Stimulated activated CD8-positive, alpha-beta memory T cell treated with anti-CD3 and anti-CD28 coated beads, Interleukin-4, amount 100 ng/mL, for 4 hours (primary cell): ENCODE measurements around the gene FGF11.
A peak's percentile ranks its signal among the peaks of the same experiment; 100 is the strongest.
"Not testable (repeated sequence)": the region's sequence is repeated elsewhere in the genome, so short reads cannot be mapped to it uniquely, and the experiment has no call there.

Experiments
- DNase-seq, 2 donors: peaks; one replicate each; pipeline ENCODE4 v3.0.0-alpha.2; 2020; ENCODE audit warnings: low read depth in 2 of 2, low spot score in 1 of 2

The FGF11 gene

DNA sequence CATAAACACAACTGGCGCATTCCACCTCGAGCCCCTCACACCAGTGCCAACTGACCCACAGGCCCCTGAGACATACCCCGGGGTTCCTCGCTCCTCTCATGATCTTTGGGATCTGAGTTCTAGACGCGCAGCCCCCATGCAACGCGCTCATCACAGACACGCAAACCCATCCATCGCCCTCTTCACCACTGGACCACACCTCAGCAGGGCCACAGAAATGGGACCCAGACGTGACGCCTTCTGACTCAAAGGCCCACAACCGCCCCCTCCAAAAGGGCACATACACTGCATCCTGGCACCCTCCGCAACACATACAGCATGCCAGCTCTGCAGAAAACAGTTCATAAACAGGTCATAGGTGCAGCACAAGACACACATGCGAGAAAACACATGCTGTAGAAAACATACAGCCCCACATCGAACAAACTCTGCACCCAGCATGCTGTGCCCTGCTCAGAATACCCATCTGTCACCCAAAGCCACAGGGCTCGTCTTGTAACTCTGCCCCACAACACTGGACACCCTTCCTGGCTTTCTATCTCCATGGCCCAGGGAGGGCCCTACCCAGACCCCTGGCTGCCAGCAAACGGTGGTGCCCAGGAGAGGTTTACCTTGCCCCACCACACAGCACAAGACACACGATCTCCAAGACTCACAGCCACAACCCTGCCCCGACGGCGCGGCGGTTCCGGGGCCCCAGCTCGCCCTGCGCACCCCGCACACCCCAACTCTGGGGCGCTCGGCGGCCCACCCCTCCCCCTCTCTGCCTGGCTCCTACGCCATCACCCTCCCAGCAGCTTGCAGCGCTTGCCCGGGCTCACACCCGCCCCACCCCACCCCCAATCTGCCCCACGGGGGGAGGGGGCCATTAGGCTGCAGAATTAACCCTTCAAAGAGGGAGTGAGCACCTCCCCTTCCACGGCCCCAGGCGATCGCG is 39.2 kb downstream of the FGF11 start:
- peak; percentile 16 to 29 for DNase-seq

DNA sequence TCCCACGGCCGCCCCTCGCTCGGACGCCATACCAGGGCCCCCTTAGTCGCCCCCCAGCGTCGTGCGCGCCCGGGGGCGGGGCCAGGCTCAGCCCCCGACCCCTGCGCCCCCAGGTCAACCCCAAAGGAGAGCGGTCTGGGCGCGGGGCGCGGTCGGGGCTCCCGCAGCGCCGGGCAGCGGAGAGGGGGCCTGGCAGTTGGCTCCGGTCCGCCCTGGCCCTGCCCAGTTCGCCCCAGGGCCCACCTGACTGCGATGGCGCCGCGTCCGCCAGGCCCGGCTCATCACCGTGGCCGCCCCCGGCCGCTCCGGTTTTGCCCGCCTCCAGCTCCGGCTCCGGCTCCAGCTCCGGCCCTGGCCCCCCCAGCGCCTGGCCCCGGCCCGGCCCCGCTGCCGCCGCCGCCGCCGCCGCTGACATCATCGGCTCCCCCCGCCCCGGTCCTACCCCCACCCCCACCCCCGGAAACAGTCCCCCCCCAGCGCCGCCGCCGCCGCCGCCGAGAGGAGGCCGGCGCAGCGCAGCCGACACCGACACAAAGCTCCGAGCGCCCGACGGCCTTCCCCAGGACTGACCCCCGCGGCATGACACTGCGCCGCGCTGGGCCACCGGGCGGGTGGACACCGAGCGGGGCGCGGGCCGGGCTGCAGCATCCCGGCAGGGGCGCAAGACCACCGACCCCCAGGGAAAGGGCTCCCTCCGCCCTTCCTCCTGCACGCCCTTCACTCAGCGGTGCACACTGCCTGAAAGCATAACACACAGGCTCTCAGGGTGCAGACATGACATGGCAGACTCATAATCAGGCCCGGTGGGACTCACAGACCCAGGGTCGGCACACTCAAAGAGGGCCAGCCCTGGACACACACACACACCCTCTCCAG is 40.1 kb downstream of the FGF11 start, which contains the start of gene ZBTB4:
ZBTB4 (minus strand) TSS at position 419 of the 876 bp plus-strand sequence. CDS start 12,830 bp downstream, outside the sequence.
- DNase-seq = peak; percentile 31 to 33

DNA sequence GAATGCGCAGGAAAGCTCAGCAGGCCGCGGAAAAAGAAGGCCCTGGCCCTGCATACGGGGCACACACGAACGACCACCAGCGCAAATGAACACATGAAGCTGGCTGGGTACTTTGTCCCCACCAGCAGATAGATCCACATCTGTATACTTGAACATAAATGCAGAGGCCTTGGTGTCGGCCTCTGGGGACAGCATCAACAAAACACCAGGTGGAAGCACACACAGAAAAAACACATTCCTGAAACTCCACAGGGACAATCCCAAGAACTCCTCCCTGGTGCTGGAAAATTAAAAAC is 40.7 kb downstream of the FGF11 start:
- DNase-seq = no peak

DNA sequence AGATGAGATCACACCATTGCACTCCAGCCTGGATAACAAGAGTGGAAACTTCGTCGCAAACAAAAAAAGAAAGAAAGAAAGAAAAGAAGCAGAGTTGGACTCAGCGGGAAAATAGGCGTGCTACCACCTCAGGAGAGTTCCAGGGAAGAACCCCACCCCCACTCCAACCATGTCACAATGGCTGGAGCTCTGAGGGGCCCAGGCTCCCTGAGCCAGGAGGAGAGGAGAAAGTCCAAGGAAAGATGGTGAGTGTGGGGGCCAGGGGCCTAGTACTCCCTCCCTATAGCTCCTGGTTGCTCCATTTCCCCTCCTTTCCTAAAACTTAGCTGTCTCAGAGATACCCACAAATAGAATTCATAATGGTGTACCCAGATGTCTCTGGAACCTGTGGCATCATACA is 42.0 kb downstream of the FGF11 start, which contains the start of gene SLC35G6:
SLC35G6 (plus strand) TSS at position 172 of the 400 bp plus-strand sequence; CDS start at position 243, 71 bp downstream.
- not testable (repeated sequence) for DNase-seq

DNA sequence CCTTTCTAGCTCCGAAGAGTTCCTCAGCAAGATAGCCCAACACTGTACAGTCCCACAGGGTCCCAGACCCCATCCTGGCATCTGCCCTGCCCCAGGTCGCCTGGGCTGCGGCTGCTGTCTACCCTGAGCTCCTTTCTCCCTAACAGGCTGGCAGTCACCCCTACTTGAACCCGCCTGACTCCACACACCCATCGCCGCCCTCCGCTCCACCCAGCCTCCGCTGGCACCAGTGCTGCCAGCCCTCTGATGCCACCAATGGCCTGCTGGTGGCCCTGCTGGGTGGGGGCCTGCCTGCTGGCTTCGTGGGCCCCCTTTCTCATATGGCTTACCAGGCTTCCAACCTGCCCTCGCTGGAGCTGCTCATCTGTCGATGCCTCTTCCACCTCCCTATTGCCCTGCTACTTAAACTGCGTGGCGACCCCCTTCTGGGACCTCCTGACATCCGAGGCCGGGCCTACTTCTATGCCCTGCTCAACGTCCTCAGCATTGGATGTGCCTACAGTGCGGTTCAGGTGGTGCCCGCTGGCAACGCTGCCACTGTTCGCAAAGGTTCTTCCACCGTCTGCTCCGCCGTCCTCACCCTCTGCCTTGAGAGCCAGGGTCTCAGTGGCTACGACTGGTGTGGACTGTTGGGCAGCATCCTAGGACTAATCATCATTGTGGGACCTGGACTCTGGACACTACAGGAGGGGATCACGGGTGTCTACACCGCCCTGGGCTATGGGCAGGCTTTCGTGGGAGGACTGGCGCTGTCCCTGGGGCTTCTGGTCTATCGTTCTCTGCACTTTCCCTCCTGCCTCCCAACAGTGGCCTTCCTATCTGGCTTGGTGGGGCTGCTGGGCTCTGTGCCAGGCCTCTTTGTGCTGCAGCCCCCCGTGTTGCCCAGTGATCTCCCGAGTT is 42.8 kb downstream of the FGF11 start:
- not testable (repeated sequence) for DNase-seq

DNA sequence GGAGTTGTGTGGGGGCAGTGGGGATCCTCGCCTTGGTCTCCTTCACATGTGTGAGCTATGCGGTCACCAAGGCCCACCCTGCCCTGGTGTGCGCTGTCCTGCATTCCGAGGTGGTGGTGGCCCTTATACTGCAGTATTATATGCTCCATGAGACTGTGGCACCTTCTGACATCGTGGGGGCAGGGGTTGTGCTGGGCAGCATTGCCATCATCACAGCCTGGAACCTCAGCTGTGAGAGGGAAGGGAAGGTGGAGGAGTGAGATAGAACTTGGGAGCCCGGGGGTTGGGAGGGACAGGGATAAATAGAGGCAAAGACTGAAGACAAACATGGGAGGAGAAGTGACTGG is 43.4 kb downstream of the FGF11 start:
- not testable (repeated sequence) for DNase-seq

DNA sequence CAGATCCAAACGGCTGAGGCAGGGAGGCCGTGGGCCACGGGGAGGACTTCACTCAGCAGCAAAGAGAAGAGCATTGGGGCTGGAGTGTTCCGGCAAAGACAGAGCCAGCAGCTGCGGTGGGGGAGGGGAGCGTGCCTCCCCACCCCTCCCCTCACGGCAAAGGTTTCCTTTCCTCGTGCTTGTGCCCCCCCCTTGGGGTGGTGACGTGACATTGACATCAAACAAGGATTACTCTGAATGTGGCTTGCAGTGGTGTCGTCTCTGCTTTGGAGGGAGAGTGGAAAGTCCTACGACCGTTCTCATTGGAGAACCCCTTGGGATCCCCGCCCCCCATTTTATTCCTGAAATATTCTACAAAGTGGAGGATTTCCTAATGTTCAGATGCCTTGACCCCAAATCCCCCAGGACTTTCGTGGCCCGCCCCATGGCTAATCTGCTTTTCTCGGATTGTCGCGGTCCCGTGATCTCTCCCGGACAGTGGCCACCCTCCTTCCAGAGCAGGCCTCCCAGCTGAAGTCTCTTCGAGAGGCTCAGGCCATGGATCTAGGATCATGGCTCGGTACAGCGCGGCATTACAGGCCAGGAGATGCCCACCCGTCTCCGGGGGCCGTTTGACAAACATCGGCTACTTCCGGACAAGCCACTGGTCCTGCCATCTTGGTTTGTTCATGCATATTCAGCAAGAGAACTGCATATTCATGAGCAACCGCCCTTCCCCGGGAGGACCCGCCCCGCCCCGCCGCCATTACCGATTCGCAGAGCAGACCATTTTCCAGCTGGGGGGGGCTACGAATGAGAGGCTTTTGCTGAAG is 44.1 kb downstream of the FGF11 start:
- DNase-seq = peak; percentile 85 to 94

DNA sequence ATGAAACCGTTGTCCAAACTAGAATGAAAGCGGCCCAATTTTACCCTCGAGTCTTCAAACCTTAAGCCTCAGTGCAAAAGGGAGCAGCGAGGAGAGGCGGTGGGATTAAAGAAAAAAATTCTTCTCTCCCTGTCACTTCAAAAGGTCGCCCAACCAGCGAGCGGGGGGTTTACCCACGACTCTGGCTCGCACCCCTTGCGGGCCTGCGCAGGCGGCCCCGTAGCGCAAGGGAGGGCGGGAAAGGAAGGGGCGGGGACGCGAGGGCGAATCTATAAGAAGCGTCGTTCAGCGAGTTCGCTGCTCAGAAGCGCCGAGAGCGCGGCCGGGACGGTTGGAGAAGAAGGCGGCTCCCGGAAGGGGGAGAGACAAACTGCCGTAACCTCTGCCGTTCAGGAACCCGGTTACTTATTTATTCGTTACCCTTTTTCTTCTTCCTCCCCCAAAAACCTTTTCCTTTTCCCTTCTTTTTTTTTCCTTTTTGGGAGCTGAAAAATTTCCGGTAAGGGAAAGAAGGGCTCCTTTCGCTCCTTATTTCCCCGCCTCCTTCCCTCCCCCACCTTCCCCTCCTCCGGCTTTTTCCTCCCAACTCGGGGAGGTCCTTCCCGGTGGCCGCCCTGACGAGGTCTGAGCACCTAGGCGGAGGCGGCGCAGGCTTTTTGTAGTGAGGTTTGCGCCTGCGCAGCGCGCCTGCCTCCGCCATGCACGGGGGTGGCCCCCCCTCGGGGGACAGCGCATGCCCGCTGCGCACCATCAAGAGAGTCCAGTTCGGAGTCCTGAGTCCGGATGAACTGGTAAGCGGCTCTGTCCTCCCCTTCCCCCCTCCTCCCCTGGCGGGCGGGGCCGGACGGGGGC is 45.0 kb downstream of the FGF11 start, which contains the start of gene POLR2A:
POLR2A (plus strand) TSS at position 300 of the 852 bp plus-strand sequence.
- DNase-seq = peak; percentile 96

DNA sequence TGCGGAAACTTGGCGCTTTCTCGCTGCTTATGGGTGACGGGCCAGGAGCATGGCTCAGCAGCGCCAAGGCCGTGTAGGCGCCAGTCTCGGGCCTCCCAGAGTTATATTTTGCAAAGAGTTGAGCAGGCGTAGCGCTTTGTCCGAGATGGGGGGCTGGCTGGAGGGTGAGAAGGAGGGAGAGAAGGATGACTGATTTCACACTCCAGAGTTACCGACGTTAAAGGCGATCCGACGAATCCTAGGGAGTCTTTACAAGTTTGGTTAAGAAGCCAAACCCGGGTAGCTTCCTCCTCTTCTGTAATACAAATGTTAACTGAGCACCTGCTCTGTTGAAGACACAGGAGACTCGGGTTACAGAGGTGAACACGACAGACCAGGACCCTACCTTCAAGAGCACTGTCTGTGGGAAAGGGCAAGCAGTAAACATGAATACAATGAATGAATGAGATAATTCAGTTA is 45.6 kb downstream of the FGF11 start:
- DNase-seq = no peak

DNA sequence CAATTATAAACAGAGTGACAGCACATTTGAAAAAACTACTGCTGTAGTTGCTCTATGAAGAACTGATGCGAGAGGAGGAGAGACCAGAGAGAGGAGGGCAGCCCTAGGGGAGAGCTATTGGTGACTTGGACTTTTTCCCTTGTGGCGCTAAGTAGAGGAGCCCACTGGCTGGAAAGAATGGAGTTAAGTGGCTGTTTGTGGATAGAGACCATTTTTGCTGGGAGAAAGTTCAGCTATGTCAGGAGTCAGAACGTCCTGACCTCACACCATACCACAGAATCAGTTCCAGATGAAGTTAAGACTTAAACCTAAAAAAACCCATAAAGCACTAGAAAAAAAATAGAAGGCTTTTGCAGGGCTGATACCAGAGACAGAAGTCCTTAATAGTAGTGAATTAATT is 46.9 kb downstream of the FGF11 start:
- DNase-seq = no peak

DNA sequence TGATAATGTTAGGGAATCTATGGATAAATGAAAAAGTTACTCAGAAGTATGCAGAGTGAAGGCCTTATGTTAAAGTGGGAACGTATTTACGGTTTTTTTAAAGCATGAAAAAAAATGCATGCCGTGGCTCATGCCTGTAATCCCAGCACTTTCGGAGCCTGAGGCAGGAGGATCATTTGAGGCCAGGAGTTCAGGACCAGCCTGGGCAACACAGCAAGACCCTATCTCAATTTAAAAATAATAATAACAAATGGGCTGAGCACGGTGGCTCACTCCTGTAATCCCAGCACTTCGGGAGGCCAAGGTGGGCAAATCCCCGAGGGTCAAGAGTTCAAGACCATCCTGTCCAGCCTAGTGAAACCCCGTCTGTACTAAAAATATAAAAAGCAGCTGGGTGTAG is 50.8 kb downstream of the FGF11 start:
- no peak for DNase-seq

DNA sequence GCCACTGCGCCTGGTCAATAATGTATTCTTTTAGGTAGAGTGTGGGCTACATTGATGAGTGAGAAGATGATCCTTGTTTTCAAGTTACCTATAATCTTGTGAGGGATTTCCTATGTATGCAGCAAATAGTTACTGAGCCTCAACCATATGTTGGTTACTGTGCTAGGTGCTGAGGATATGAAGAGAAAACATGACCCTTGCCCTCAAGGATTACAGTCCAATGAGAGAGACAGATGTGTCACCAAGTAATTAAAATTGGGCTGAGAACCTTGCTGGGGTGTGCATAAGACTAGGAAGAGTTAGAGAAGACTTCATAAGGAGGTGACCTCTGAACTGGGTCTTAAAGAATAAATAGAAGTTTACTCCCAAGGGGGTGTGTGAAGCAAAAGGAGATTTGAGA is 52.3 kb downstream of the FGF11 start:
- no peak for DNase-seq

DNA sequence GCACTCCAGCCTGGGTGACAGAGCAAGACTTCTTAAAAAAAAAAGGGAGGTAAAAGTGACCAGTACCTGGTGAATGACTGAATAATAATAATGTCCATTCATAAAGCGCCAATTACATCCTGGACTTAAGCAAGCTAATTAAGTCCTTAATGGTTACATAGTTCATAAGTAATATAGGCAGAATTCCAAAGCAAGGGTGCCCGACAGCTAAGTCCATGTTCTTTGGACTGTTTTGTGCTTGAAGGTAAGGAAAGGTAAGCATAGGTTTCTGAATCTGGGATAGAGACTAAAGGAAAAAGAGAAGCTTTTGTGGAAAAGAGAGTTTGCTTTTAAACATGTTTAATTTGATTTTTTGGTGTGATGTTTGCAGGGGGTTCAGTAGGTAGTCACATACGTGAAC is 54.6 kb downstream of the FGF11 start:
- no peak for DNase-seq
